Calu3 (cell line): ENCODE results near the gene PATE1. TPM values are rescaled to one million over a fixed set of nuclear protein-coding genes. Genes with fewer than 3 reads are reported as not detected.

Experiments used
- BruUV-seq: library from RNA; stranded (reverse); fragments of 400-500 nt; replicated peaks from 2 replicates; lab custom pipeline; 2021; lab: Mats Ljungman, UMichigan
- CTCF ChIA-PET: fragments of 300-600 bp; sonication (Branson Sonifier 250); formaldehyde crosslinking; loops from one replicate; lab custom pipeline; 2022; ENCODE audit warnings: antibody characterized with exemption; lab: Charles Lee
- DNase-seq: peaks from one replicate; pipeline ENCODE4 v3.0.0; 2022
- H3K27ac Mint-ChIP-seq: one replicate; pipeline ENCODE4 v1.8.0; 2022; ENCODE audit warnings: mixed read lengths; ENCODE audit not compliant: unreplicated experiment
- H3K27me3 Mint-ChIP-seq: one replicate; pipeline ENCODE4 v1.8.0; 2022; ENCODE audit warnings: mixed read lengths; ENCODE audit not compliant: unreplicated experiment
- H3K36me3 Mint-ChIP-seq: one replicate; pipeline ENCODE4 v1.8.0; 2022; ENCODE audit warnings: mild to moderate bottlenecking, moderate library complexity, mixed read lengths; ENCODE audit not compliant: insufficient read depth, unreplicated experiment
- H3K4me1 Mint-ChIP-seq: one replicate; pipeline ENCODE4 v1.8.0; 2022; ENCODE audit warnings: mild to moderate bottlenecking, low read depth, mixed read lengths; ENCODE audit not compliant: unreplicated experiment
- H3K4me3 Mint-ChIP-seq: one replicate; pipeline ENCODE4 v1.8.0; 2022; ENCODE audit warnings: mild to moderate bottlenecking, low read depth, moderate library complexity, mixed read lengths; ENCODE audit not compliant: unreplicated experiment
- H3K9me3 Mint-ChIP-seq: one replicate; pipeline ENCODE4 v1.8.0; 2022; ENCODE audit warnings: low read depth, mixed read lengths; ENCODE audit not compliant: unreplicated experiment
- intact Hi-C: fragments of 100-400 bp; cut with micrococcal nuclease; formaldehyde crosslinking; loops from one replicate; pipeline ENCODE4 v1.10.0; 2022; ENCODE audit not compliant: unreplicated experiment
- total RNA-seq: library from RNA; stranded (reverse); gene quantifications from 2 replicates; pipeline ENCODE4 v1.2.3, GENCODE V29; 2022
- TF ChIP-seq, protein P1 (sequence below): fragments of 200-600 bp; IDR thresholded peaks from one replicate; pipeline ENCODE4 v1.8.0; 2022; ENCODE audit warnings: antibody characterized with exemption; ENCODE audit not compliant: unreplicated experiment

The PATE1 gene
- total RNA-seq, 1 experiment from 2014 or later: not detected

DNA sequence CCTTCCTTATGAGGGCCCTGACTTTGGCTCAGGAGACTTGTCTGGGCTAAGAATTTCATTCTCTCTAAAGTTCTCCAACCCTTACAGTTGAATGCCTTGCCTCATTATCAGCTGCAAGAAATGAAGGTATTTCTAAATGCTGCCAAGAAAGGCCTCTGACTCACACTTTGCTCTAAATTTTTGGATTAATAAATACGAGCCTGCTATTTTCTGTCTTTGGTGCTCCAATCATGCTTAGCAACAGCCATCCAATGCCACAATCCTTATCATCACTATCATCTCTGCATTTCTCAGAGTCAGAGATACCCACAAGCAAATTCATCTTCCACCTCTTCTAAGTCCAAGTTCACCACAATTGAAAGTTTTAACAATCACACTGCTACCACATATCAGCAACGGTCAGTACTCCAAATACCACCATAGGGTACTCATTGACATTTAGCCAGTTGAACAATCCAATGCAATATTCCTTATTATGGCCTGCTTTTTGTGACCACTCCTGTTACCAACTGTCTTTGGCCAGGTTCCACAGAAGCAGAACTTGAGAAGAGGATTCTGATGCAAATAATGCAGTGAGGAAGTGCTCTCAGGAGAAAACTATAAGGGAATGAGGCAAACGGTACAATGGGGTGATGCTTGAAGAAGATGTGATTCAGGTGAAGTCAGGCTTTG is 26.9 kb downstream of the PATE1 start:
- no TSS peak for BruUV-seq
- TF ChIP-seq, protein P1, sequence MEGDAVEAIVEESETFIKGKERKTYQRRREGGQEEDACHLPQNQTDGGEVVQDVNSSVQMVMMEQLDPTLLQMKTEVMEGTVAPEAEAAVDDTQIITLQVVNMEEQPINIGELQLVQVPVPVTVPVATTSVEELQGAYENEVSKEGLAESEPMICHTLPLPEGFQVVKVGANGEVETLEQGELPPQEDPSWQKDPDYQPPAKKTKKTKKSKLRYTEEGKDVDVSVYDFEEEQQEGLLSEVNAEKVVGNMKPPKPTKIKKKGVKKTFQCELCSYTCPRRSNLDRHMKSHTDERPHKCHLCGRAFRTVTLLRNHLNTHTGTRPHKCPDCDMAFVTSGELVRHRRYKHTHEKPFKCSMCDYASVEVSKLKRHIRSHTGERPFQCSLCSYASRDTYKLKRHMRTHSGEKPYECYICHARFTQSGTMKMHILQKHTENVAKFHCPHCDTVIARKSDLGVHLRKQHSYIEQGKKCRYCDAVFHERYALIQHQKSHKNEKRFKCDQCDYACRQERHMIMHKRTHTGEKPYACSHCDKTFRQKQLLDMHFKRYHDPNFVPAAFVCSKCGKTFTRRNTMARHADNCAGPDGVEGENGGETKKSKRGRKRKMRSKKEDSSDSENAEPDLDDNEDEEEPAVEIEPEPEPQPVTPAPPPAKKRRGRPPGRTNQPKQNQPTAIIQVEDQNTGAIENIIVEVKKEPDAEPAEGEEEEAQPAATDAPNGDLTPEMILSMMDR: no peak
- CTCF ChIA-PET: no interaction called here
- Mint-ChIP-seq H3K27me3 (peaks cover 68% of the 10 kb centered on the region), H3K27ac (no peak overlapping the region), H3K4me1 (no peaks in the 10 kb centered on the region), H3K4me3 (no peak overlapping the region), H3K9me3 (no peaks in the 10 kb centered on the region), H3K36me3 (no peaks in the 10 kb centered on the region)
- intact Hi-C loops: no loop called here
- no peak for DNase-seq

GRCh38 chr11:125773516-125773915 is 27.4 kb downstream of the PATE1 start:
- BruUV-seq: no TSS peak
- CTCF ChIA-PET: no interaction called here
- TF ChIP-seq, protein P1: no peak
- DNase-seq: no peak
- Mint-ChIP-seq H3K4me3 (no peak overlapping the region), H3K9me3 (no peaks in the 10 kb centered on the region), H3K27ac (no peak overlapping the region), H3K36me3 (no peaks in the 10 kb centered on the region), H3K4me1 (no peaks in the 10 kb centered on the region), H3K27me3 (peaks cover 64% of the 10 kb centered on the region)
- intact Hi-C loops: no loop called here

- CTCF ChIA-PET: no interaction called here
- DNase-seq: no peak
- H3K27ac Mint-ChIP-seq: no peak overlapping the region
These were observed 31.2 kb downstream of the PATE1 start for GRCh38 chr11:125777309-125777708.

GRCh38 chr11:125778728-125779127 is 32.6 kb downstream of the PATE1 start, which contains the start of gene PATE2:
Gene PATE2, minus strand, starts transcription at chr11:125778828. Its CDS starts 55 bp downstream, at chr11:125778773.
- CTCF ChIA-PET: no interaction called here
- no peaks in the 10 kb centered on the region for H3K9me3 Mint-ChIP-seq
- no peaks in the 10 kb centered on the region for H3K4me1 Mint-ChIP-seq
- H3K27me3 Mint-ChIP-seq: peaks cover 42% of the 10 kb centered on the region
- no TSS peak for BruUV-seq
- no peak within 1 kb of the TSS for H3K4me3 Mint-ChIP-seq
- no peak within 1 kb of the TSS for H3K27ac Mint-ChIP-seq
- TF ChIP-seq, protein P1: no peak
- intact Hi-C loops: no loop called here
- DNase-seq: no peak
- H3K36me3 Mint-ChIP-seq: no peaks in the 10 kb centered on the region

More at GRCh38 chr11:125777309-125777708, 31.2 kb downstream of the PATE1 start:
- no TSS peak for BruUV-seq
- TF ChIP-seq, protein P1: no peak
- intact Hi-C loops: no loop called here
- no peaks in the 10 kb centered on the region for H3K4me1 Mint-ChIP-seq
- no peaks in the 10 kb centered on the region for H3K36me3 Mint-ChIP-seq
- no peaks in the 10 kb centered on the region for H3K9me3 Mint-ChIP-seq
- H3K4me3 Mint-ChIP-seq: no peak overlapping the region
- H3K27me3 Mint-ChIP-seq: peaks cover 56% of the 10 kb centered on the region
